AG04449 (cell line): ENCODE measurements around the gene CTTN.

Experiments used
- CTCF ChIA-PET: fragments of 350-600 bp; formaldehyde crosslinking; extraction: SDS; loops from one replicate; lab custom pipeline; 2021; ENCODE audit warnings: antibody characterized with exemption; lab: Yijun Ruan, JAX
- POLR2A ChIA-PET: fragments of 400-600, 350-600 bp; formaldehyde crosslinking; extraction: SDS; loops from one replicate; lab custom pipeline; 2020; ENCODE audit warnings: antibody characterized with exemption, inconsistent platforms; lab: Yijun Ruan, JAX
- DNase-seq: peaks from one replicate; pipeline ENCODE4 v3.0.0-alpha.2; 2010; ENCODE audit warnings: low read depth, low spot score
- H3K4me3 ChIP-seq: 2 replicates; pipeline ENCODE4 v1.5.1; 2011; ENCODE audit warnings: low read depth, mild to moderate bottlenecking, control low read depth, low read length
- CTCF ChIP-seq: IDR thresholded peaks from one replicate; pipeline ENCODE4 v1.5.1; 2011; ENCODE audit warnings: mild to moderate bottlenecking, moderate library complexity, low read length, control low read depth, inconsistent platforms; ENCODE audit not compliant: insufficient read depth; ENCODE audit errors: missing control alignments

The CTTN gene

GRCh38 chr11:70364745-70365543 lies 33.4 kb upstream of the CTTN start:
- POLR2A ChIA-PET = no interaction called here
- CTCF ChIA-PET = interaction anchor here (1.6 kb wide), 1 partner anchor 50 kb away, joined by 3 read pairs; no protein-coding TSS in a partner anchor
- no peak for DNase-seq
- no peak for TF ChIP-seq CTCF
- H3K4me3 ChIP-seq = no peak overlapping the region

GRCh38 chr11:70365544-70365927 lies 32.8 kb upstream of the CTTN start:
- CTCF ChIA-PET = interaction anchor here (1.6 kb wide), 1 partner anchor 50 kb away, joined by 3 read pairs; no protein-coding TSS in a partner anchor

GRCh38 chr11:70367071-70367470 lies 31.3 kb upstream of the CTTN start:
- DNase-seq = no peak
- no peak for TF ChIP-seq CTCF
- ChIA-PET POLR2A (no interaction called here), CTCF (interaction anchor here (1.3 kb wide), 1 partner anchor 15 kb away, joined by 6 read pairs; no protein-coding TSS in a partner anchor)
- no peak overlapping the region for H3K4me3 ChIP-seq

More at GRCh38 chr11:70365544-70365927, 32.8 kb upstream of the CTTN start:
- POLR2A ChIA-PET = no interaction called here
- DNase-seq = no peak
- H3K4me3 ChIP-seq = no peak overlapping the region
- no peak for TF ChIP-seq CTCF

GRCh38 chr11:70368961-70369360 lies 29.4 kb upstream of the CTTN start:
- POLR2A ChIA-PET = no interaction called here
- TF ChIP-seq CTCF = no peak
- no peak for DNase-seq
- CTCF ChIA-PET = interaction anchor here (1.7 to 1.8 kb wide), 2 partner anchors 10 to 35 kb away, joined by 5 read pairs; no protein-coding TSS in a partner anchor
- no peak overlapping the region for H3K4me3 ChIP-seq

- CTCF ChIA-PET = no interaction called here
- no peak for TF ChIP-seq CTCF
- POLR2A ChIA-PET = no interaction called here
- no peak overlapping the region for H3K4me3 ChIP-seq
- no peak for DNase-seq
Measured at GRCh38 chr11:70371241-70371640, 27.1 kb upstream of the CTTN start.

- no peak for TF ChIP-seq CTCF
- ChIA-PET CTCF (no interaction called here), POLR2A (no interaction called here)
- no peak overlapping the region for H3K4me3 ChIP-seq
- DNase-seq = no peak
Measured at GRCh38 chr11:70372076-70372475, 26.3 kb upstream of the CTTN start.
